Stimulated activated CD8-positive, alpha-beta memory T cell treated with anti-CD3 and anti-CD28 coated beads, Interleukin-7, amount 100 ng/mL, for 48 hours (primary cell): ENCODE measurements around the gene IFI6.
A peak's percentile ranks its signal among the peaks of the same experiment; 100 is the strongest.

Experiments used
- DNase-seq, 2 donors: peaks; one replicate each; pipeline ENCODE4 v3.0.0-alpha.2; 2020; ENCODE audit warnings: low read depth in 1 of 2; ENCODE audit errors: extremely low read depth in 1 of 2

The IFI6 gene

GRCh38 chr1:27676410-27676809 is 4.4 kb upstream of the IFI6 start:
- no peak for DNase-seq

- no peak for DNase-seq
Measured at GRCh38 chr1:27672750-27673112, 739 bp upstream of the IFI6 start.

GRCh38 chr1:27669876-27670275 is 2.1 kb downstream of the IFI6 start:
- no peak for DNase-seq

- DNase-seq = peak; percentile 66 to 71
Measured at GRCh38 chr1:27668808-27669723, 2.9 kb downstream of the IFI6 start.

- no peak for DNase-seq
Measured at GRCh38 chr1:27668121-27668807, 3.7 kb downstream of the IFI6 start.

- DNase-seq = no peak
Measured at GRCh38 chr1:27666791-27667254, 5.2 kb downstream of the IFI6 start.

- no peak for DNase-seq
Measured at GRCh38 chr1:27666294-27666693, 5.7 kb downstream of the IFI6 start.

GRCh38 chr1:27665016-27665651 is 6.9 kb downstream of the IFI6 start:
- no peak for DNase-seq

GRCh38 chr1:27664291-27664690 is 7.7 kb downstream of the IFI6 start:
- no peak for DNase-seq

- peak; percentile 62 to 78 for DNase-seq
Measured at GRCh38 chr1:27662707-27663393, 9.1 kb downstream of the IFI6 start.

GRCh38 chr1:27662261-27662660 is 9.7 kb downstream of the IFI6 start:
- DNase-seq = no peak

GRCh38 chr1:27661412-27662075 is 10.4 kb downstream of the IFI6 start:
- no peak for DNase-seq

GRCh38 chr1:27660300-27660835 is 11.6 kb downstream of the IFI6 start:
- no peak for DNase-seq

GRCh38 chr1:27659497-27660299 is 12.3 kb downstream of the IFI6 start:
- DNase-seq = peak; percentile 75 to 81

- DNase-seq = peak in 1 of 2 donors; percentile 32
Measured at GRCh38 chr1:27658951-27659496, 13.0 kb downstream of the IFI6 start.

GRCh38 chr1:27656157-27656893 is 15.7 kb downstream of the IFI6 start:
- DNase-seq = no peak

- DNase-seq = no peak
Measured at GRCh38 chr1:27655151-27655937, 16.6 kb downstream of the IFI6 start.
